ENCODE data around the gene TP73.

- no peak for TF ChIP-seq CTCF (IDR thresholded peaks at IDR 0.05)
- no peak for TF ChIP-seq POLR2A (IDR thresholded peaks at IDR 0.05)
Observed at GRCh38 chr1:3761296-3762010, 109.1 kb downstream of the TP73 start.
